Islet of Langerhans (tissue), 1 donor: Measurements from ENCODE around the gene BEND3.
"Not testable (repeated sequence)": the region's sequence is repeated elsewhere in the genome, so short reads cannot be mapped to it uniquely, and the experiment has no call there.

Source experiments
- FAIRE-seq: peaks from one replicate; lab custom pipeline; 2011; peaks lifted over from hg19 to GRCh38; lab: Jason Lieb, UNC

BEND3 gene

GRCh38 chr6:107114926-107115694 is at the start of gene BEND3:
BEND3 (minus strand) TSS chr6:107115515; CDS start chr6:107099285, 16,230 bp downstream.
- no peak for FAIRE-seq

GRCh38 chr6:107164299-107164698 is 49.0 kb upstream of the BEND3 start:
- not testable (repeated sequence) for FAIRE-seq

GRCh38 chr6:107161521-107161920 is 46.2 kb upstream of the BEND3 start:
- no peak for FAIRE-seq

GRCh38 chr6:107156617-107157016 is 41.3 kb upstream of the BEND3 start:
- FAIRE-seq: no peak

- no peak for FAIRE-seq
These were observed 39.5 kb upstream of the BEND3 start for GRCh38 chr6:107154801-107155160.

GRCh38 chr6:107154131-107154800 is 39.0 kb upstream of the BEND3 start:
- peak; percentile 88 for FAIRE-seq

- peak; percentile 90 for FAIRE-seq
These were observed 37.5 kb upstream of the BEND3 start for GRCh38 chr6:107152638-107153430.

GRCh38 chr6:107144666-107145065 is 29.4 kb upstream of the BEND3 start:
- FAIRE-seq: no peak

GRCh38 chr6:107144014-107144413 is 28.7 kb upstream of the BEND3 start:
- FAIRE-seq: no peak

- FAIRE-seq: peak; percentile 41
These were observed 25.3 kb upstream of the BEND3 start for GRCh38 chr6:107140581-107140980.

- not testable (repeated sequence) for FAIRE-seq
These were observed 21.0 kb upstream of the BEND3 start for GRCh38 chr6:107136324-107136723.

GRCh38 chr6:107135048-107135680 is 19.8 kb upstream of the BEND3 start:
- not testable (repeated sequence) for FAIRE-seq

GRCh38 chr6:107132330-107132954 is 17.1 kb upstream of the BEND3 start:
- FAIRE-seq: peak; percentile 24

GRCh38 chr6:107129370-107129925 is 14.1 kb upstream of the BEND3 start:
- no peak for FAIRE-seq

- FAIRE-seq: no peak
These were observed 13.3 kb upstream of the BEND3 start for GRCh38 chr6:107128577-107128976.

GRCh38 chr6:107128175-107128574 is 12.9 kb upstream of the BEND3 start:
- FAIRE-seq: peak; percentile 9

GRCh38 chr6:107125771-107126170 is 10.5 kb upstream of the BEND3 start:
- no peak for FAIRE-seq

- FAIRE-seq: no peak
These were observed 9.6 kb upstream of the BEND3 start for GRCh38 chr6:107124934-107125348.

- FAIRE-seq: no peak
These were observed 8.2 kb upstream of the BEND3 start for GRCh38 chr6:107123501-107123900.

GRCh38 chr6:107122748-107123147 is 7.4 kb upstream of the BEND3 start:
- FAIRE-seq: no peak

GRCh38 chr6:107121964-107122495 is 6.7 kb upstream of the BEND3 start:
- no peak for FAIRE-seq
